Hematopoietic multipotent progenitor cell treated with erythropoietin and hydrocortisone succinate and interleukin-3 and kit ligand, for 15 days (in vitro differentiated cells): ENCODE measurements around the gene P2RY1.
"Not testable (repeated sequence)": the region's sequence is repeated elsewhere in the genome, so short reads cannot be mapped to it uniquely, and the experiment has no call there.

Experiments
- DNase-seq: peaks from one replicate; pipeline ENCODE4 v3.0.0-alpha.2; 2015; ENCODE audit warnings: low spot score

P2RY1 gene

DNA sequence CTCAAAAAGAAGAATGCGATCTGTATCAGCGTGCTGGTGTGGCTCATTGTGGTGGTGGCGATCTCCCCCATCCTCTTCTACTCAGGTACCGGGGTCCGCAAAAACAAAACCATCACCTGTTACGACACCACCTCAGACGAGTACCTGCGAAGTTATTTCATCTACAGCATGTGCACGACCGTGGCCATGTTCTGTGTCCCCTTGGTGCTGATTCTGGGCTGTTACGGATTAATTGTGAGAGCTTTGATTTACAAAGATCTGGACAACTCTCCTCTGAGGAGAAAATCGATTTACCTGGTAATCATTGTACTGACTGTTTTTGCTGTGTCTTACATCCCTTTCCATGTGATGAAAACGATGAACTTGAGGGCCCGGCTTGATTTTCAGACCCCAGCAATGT is 1.3 kb downstream of the P2RY1 start:
- DNase-seq = no peak

DNA sequence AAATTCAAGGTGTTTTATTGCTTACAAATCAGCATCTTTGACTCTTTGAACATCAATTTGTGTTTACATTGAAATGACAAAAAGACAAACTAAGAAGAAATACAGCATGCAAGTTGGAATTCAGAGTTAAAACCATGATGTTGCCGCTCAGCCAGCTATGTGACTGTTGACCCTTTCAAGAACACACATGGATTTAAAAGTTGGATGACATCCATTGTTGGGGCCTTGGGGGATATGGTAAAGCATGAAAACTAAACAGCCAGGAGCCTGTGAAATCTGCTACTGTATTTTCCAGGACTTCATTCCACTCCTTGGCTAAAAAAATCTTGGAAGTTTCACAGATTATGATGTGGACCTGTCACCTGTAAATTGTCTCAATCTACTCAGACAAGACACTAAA is 4.6 kb downstream of the P2RY1 start:
- no peak for DNase-seq

DNA sequence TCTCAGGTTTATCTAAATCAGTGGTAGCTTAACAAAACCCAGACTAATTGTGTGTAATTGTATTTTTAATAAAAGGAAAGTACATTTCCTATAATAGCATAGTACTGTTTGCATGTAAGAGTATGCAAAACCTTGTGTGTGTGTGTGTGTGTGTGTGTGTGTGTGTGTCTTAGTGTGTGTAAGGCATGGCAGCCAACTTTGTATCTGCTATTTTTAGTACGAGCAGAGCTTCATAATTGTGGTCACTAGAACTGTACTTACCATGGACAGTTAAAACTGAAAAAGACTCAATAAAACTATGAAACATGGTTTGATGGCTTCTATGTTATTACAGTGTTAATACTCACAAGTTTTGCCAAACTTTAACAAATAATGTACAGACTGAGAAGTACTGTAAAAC is 6.2 kb downstream of the P2RY1 start:
- DNase-seq = no peak

DNA sequence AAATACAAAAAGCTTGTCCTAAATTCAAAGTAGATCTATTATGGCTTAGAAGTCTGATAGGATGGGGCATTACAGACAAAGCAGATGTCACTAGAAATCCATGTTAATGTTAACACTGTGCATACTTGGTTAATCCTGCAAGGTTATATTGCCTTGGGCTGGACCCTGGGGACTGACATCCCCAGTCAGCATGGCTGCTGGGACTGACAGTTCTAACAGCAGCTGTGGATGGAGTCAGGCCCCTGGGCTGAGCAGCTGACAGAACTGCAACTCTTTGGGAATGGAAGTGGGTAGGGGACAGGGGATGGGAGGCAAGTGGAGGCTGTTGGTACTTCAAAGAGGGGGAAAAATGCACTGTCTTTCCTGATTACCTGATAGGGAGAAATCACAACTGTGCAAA is 7.5 kb downstream of the P2RY1 start:
- no peak for DNase-seq

- no peak for DNase-seq
These were observed 9.0 kb downstream of the P2RY1 start for GRCh38 chr3:152843955-152844354.

DNA sequence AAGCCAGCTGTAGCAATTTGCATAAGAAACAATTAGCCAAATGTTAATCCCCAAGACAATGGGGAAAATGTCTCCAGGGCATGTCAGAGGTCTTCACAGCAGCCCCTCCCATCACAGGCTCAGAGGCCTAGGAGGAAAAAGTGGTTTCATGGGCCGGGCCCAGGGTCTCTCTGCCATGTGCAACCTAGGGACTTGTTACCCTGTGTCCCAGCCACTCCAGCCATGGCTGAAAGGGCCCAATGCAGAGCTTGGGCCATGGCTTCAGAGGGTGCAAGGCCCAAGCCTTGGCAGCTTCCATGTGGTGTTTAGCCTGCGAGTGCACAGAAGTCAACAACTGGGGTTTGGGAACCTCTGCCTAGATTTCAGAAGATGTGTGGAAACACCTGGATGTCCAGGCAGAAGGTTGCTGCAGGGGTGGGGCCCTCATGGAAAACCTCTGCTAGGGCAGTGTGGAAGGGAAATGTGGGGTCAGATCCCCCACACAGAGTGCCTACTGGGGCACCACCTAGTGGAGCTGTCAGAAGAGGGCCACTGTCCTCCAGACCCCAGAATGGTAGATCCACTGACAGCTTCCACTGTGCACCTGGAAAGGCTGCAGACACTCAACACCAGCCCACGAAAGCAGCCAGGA is 11.8 kb downstream of the P2RY1 start:
- not testable (repeated sequence) for DNase-seq

DNA sequence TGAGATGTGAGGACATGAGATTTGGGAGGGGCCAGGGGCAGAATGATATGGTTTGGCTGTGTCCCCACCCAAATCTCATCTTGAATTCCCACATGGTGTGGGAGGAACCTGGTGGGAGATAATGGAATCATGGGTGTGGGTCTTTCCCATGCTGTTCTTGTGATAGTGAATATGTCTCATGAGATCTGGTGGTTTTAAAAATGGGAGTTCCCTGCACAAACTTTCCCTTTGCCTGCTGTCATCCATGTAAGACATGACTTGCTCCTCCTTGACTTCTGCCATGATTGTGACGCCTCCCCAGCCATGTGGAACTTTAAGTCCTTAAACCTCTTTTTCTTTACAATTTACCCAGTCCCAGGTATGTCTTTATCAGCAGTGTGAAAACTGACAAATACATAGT is 12.7 kb downstream of the P2RY1 start:
- DNase-seq = not testable (repeated sequence)

DNA sequence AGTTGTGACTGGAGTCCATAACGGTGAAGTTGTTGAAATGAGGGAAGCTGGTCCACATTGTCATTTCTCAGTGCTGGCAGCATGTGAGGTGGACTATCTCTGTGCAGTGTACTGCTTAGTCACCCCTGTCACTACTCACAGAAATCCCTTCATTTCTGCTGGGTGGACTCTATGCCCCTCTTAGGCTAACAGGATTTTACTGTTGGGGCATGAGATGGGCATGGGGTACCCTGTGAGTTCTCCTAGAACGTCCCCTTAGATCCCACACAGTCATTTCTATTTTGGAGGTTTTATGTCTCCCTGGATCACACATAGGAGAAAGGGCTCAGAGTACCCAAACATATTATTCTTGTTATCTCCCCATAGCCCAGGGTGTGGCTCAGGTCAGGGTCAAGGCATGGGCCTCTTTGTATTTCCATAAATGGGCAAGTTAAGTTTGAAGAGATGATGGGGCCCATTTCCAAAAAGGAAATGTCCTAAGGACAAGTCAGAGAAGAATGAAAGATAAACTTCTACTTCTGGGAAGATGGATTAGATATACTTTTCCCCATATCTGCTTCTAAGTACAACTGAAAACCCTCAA is 15.2 kb downstream of the P2RY1 start:
- no peak for DNase-seq

- no peak for DNase-seq
These were observed 18.3 kb downstream of the P2RY1 start for GRCh38 chr3:152853196-152853595.

DNA sequence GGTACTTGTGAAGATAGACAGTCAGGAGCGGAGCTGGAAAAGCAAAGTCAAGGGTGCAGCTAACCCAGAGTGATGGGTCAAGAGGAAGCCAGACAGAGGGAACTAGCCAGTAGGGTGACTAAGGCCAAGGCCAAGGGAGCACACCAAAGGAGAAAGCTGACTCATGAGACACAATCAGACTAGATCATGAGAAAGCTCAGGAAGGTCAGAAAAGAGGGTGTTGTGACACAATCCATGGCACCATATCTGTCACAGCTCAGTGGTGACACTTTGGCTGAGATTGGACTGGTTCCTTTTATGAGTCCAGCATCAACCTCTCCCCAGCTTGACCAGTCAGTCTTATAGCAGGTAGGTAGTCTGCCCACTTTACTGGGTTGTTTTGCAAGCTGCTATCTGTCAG is 22.2 kb downstream of the P2RY1 start:
- no peak for DNase-seq

DNA sequence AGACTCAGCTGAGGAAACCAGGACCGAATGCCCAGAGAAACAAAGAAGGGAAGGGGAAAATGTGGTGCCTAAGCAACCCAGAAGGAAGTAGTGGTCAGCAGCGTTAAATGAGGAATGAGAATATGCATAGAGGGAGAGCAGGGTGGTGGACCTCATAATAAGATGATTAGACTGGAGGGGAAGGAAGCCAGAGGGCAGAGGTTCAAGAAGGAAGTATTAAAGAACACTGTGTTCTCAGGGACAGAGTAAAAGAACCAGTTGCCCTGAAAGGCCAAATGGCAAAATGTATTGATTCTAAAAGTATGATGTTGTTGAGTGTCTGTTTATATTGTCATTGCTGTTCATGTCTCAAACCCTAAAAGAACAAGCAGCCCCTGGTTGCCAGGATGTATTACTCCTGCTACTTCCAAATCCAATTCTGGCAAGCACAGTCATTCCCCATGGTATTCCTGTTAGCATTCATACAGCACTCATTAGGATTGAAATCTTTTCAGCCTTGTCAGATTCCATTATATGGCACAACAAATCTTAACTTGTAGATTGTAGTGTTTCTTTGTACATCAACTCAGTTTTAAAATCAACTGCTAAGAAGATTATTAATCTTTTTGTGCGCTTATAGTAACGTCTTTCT is 23.4 kb downstream of the P2RY1 start:
- DNase-seq = no peak

DNA sequence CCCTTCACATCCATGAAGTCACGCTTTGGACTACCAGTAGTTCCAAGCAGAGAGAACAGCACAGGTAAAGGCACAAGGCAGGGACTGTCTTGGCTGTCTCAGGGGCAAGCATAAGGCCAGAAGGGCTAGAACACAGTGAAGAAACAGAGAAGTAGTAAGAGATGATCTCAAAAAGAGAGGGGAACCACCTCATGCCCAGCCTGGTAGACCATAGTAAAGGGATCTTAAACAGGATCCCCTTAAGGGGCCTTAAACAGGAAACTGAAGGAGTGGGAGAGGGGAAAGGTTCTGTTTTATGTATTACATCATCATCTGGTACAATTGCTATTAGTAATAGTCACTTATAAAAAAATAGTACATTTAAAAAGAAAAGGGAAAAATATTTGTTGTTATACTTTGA is 25.8 kb downstream of the P2RY1 start:
- no peak for DNase-seq

- peak; percentile 8 for DNase-seq
These were observed 30.8 kb downstream of the P2RY1 start for GRCh38 chr3:152865668-152866245.

GRCh38 chr3:152870027-152870426 is 35.1 kb downstream of the P2RY1 start:
- no peak for DNase-seq

DNA sequence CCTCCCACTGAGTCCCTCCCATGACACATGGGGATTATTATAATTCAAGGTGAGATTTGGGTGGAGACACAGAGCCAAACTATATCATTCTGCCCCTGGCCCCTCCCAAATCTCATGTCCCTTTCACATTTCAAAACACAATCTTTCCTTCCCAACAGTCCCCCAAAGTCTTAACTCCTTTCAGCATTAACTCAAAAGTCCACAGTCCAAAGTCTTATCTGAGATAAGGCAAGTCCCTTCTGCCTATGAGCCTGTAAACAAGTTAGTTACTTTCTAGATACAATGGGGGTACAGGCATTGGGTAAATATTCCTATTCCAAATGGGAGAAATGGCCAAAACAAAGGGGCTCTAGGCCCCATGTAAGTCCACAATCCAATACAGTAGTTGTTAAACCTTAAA is 38.4 kb downstream of the P2RY1 start:
- not testable (repeated sequence) for DNase-seq

DNA sequence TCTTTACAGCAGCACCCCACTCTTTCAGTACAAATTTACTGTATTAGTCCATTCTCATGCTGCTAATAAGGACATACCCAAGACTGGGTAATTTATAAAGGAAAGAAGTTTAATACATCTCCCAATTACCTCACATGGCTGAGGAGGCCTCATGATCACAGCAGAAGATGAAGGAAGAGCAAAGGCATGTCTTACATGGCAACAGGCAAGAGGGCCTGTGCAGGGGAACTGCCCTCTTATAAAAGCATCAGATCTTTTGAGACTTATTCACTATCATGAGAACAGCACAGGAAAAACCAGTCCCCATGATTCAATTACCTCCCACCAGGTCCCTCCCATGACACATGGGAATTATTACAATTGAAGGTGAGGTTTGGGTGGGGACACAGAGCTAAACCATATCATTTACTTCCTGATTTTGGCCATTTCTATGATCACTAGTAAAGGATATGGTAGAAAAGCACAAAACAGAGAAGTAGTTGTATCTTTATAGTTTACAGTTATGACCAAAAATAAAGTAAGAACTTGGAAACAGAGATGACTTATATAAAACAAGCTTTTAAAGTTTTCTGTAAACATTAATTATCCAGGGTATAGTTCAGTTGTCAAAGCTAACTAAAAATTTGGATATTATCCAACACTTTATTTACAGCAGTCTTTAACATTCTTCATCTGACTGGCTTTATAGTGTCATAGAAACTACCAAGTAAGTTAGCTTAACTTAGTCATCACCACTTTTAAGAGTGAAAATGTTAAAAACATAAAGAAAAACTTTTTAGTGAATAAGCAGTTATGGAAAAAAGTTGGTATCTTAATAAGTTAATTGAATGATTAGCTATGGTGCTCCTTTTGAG is 40.2 kb downstream of the P2RY1 start:
- no peak for DNase-seq

- no peak for DNase-seq
These were observed 44.3 kb downstream of the P2RY1 start for GRCh38 chr3:152879130-152879789.

DNA sequence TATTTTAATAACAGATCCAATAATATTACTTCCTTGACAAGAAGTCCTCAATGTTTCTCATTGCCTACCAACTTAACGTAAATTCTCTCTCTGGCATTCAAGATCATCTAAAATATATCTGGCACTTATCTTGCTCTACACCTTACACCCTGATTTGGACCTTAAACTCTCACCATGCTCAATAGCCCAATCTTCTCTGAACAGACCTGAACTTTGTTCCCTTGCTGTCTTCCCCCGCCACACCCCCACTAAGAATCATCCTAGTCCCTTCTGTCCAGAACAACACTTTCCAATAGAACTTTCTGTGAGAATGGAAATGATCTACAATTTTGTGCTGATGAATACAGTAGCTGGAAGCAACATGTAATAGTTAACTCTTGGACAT is 44.9 kb downstream of the P2RY1 start:
- no peak for DNase-seq

DNA sequence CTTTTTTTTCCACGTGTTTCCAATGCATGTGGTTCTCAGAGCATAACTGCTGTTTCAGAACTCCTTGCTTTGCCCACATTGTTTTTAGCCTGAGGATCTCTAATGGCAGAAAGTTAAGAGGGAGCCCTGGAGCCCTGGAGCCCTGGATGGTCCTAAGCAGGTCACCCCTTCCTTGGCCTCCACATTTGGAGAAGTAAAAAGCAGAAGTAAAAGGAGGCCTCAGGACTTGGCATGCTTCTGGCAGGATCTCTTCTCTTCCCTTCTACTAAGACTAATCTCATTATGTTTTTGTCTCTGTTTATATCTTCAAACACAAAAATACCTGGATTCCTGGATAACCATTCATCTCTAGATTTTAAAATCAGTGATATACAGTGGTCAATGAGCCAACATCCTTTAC is 50.1 kb downstream of the P2RY1 start:
- no peak for DNase-seq
